GM18909 (cell line): Measurements from ENCODE around the gene GCFC2.
A peak's percentile ranks its signal among the peaks of the same experiment; 100 is the strongest.

Experiments used
- ATAC-seq: cut with Tn5 transposase; IDR thresholded peaks from one replicate; pipeline ENCODE4 v1.9.1; 2021; ENCODE audit warnings: mild to moderate bottlenecking; ENCODE audit not compliant: unreplicated experiment, poor library complexity

GCFC2 gene

GRCh38 chr2:75632813-75633212, 77.9 kb downstream of the GCFC2 start:
- no peak for ATAC-seq

- ATAC-seq = no peak
Observed at GRCh38 chr2:75632091-75632701, 78.5 kb downstream of the GCFC2 start.

GRCh38 chr2:75627902-75628504, 82.7 kb downstream of the GCFC2 start:
- ATAC-seq = peak; percentile 94

GRCh38 chr2:75622929-75623328, 87.8 kb downstream of the GCFC2 start:
- ATAC-seq = no peak

- no peak for ATAC-seq
Observed at GRCh38 chr2:75622500-75622899, 88.2 kb downstream of the GCFC2 start.

- no peak for ATAC-seq
Observed at GRCh38 chr2:75621228-75621627, 89.5 kb downstream of the GCFC2 start.

- no peak for ATAC-seq
Observed at GRCh38 chr2:75619956-75620740, 90.6 kb downstream of the GCFC2 start.

- no peak for ATAC-seq
Observed at GRCh38 chr2:75616933-75617332, 93.8 kb downstream of the GCFC2 start.

- no peak for ATAC-seq
Observed at GRCh38 chr2:75616406-75616805, 94.3 kb downstream of the GCFC2 start.

- ATAC-seq = no peak
Observed at GRCh38 chr2:75614162-75614651, 96.5 kb downstream of the GCFC2 start.

GRCh38 chr2:75612862-75613243, 97.9 kb downstream of the GCFC2 start:
- ATAC-seq = no peak
